Astrocyte (in vitro differentiated cells and primary cell): ENCODE results near the gene GRIN3A.

Source experiments
- CTCF ChIP-seq: IDR thresholded peaks from 2 replicates; pipeline ENCODE4 v1.5.1; 2011; ENCODE audit warnings: low read depth, mild to moderate bottlenecking, inconsistent platforms, low read length, moderate library complexity; ENCODE audit not compliant: insufficient read depth
- EZH2 ChIP-seq: IDR thresholded peaks from 2 replicates; pipeline ENCODE4 v1.6.1; 2012; ENCODE audit warnings: mild to moderate bottlenecking, low read length, inconsistent platforms; ENCODE audit not compliant: insufficient read depth

DNA sequence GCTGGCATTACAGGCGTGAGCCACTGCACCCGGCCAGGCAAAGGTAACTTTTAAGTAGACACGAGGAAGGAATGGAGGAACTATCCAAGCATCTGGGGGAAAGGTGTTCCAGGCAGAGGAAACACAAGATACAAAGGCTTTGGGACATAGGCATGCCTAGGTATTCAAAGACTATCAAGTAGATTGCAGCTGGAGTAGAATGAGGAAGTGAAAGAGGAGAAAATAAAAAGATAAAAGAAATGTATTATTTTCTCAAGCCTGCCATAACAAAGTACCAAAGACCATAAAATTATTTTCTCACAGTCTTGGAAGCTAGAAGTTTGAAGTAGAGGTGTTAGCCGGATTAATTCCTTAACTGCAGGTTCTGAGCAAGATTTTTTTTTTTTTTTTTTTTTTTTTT lies 39.9 kb upstream of the GRIN3A start:
- TF ChIP-seq CTCF (no peak), EZH2 (no peak)
